Measurements from ENCODE around the gene SLC39A2. TPM values are rescaled to one million over a fixed set of nuclear protein-coding genes. Genes with fewer than 3 reads are reported as not detected.

SLC39A2 gene
- total and polyA plus RNA-seq, 9 of the 15 experiments (the other 6 are each of a cell fraction or from before 2014, with no cell fraction given): 0.06 to 0.09 TPM; not detected in 7

DNA sequence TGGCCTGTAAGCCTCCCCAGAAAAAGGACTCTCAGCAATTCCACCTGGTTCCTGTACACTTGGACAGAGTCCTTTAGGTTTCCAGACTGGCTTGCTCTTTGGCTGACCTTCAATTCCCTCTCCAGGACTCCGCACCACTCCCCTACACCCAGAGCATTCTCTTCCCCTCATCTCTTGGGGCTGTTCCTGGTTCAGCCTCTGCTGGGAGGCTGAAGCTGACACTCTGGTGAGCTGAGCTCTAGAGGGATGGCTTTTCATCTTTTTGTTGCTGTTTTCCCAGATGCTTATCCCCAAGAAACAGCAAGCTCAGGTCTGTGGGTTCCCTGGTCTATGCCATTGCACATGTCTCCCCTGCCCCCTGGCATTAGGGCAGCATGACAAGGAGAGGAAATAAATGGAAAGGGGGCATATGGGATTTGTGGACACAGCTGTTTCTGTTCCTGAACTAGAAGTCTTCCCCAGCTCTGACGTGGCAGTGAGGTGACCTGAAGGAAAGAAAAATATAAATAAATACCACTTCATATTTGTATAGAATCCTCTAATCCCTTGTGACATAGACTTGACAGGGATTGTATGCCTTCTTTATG is 44.4 kb downstream of the SLC39A2 start (continued):
- TF ChIP-seq, protein P1, sequence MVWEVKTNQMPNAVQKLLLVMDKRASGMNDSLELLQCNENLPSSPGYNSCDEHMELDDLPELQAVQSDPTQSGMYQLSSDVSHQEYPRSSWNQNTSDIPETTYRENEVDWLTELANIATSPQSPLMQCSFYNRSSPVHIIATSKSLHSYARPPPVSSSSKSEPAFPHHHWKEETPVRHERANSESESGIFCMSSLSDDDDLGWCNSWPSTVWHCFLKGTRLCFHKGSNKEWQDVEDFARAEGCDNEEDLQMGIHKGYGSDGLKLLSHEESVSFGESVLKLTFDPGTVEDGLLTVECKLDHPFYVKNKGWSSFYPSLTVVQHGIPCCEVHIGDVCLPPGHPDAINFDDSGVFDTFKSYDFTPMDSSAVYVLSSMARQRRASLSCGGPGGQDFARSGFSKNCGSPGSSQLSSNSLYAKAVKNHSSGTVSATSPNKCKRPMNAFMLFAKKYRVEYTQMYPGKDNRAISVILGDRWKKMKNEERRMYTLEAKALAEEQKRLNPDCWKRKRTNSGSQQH (CRISPR knock-in tag; IDR thresholded peaks at IDR 0.05): no peak
- no peak for TF ChIP-seq STAT5A (IDR thresholded peaks at IDR 0.05; ENCODE audit: borderline replicate concordance, low read length)
- no peak for TF ChIP-seq RBBP5 (IDR thresholded peaks at IDR 0.05; ENCODE audit: borderline replicate concordance, insufficient read depth, low read length, poor library complexity, severe bottlenecking)
- TF ChIP-seq, protein P2, sequence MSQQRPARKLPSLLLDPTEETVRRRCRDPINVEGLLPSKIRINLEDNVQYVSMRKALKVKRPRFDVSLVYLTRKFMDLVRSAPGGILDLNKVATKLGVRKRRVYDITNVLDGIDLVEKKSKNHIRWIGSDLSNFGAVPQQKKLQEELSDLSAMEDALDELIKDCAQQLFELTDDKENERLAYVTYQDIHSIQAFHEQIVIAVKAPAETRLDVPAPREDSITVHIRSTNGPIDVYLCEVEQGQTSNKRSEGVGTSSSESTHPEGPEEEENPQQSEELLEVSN (IDR thresholded peaks at IDR 0.05; ENCODE audit: borderline replicate concordance in 1 of 2, extremely low read depth in 1 of 2, insufficient read depth in 1 of 2, insufficient read length in 1 of 2, low read depth in 1 of 2, low read length in 1 of 2, poor library complexity in 1 of 2, severe bottlenecking in 1 of 2): no peak
- TF ChIP-seq ZC3H4 (CRISPR knock-in tag; IDR thresholded peaks at IDR 0.05; ENCODE audit: borderline replicate concordance): no peak
- TF ChIP-seq IFI16 (CRISPR knock-in tag; IDR thresholded peaks at IDR 0.05): no peak
- no peak for TF ChIP-seq IRF2 (CRISPR knock-in tag; IDR thresholded peaks at IDR 0.05)
- TF ChIP-seq, protein P3, sequence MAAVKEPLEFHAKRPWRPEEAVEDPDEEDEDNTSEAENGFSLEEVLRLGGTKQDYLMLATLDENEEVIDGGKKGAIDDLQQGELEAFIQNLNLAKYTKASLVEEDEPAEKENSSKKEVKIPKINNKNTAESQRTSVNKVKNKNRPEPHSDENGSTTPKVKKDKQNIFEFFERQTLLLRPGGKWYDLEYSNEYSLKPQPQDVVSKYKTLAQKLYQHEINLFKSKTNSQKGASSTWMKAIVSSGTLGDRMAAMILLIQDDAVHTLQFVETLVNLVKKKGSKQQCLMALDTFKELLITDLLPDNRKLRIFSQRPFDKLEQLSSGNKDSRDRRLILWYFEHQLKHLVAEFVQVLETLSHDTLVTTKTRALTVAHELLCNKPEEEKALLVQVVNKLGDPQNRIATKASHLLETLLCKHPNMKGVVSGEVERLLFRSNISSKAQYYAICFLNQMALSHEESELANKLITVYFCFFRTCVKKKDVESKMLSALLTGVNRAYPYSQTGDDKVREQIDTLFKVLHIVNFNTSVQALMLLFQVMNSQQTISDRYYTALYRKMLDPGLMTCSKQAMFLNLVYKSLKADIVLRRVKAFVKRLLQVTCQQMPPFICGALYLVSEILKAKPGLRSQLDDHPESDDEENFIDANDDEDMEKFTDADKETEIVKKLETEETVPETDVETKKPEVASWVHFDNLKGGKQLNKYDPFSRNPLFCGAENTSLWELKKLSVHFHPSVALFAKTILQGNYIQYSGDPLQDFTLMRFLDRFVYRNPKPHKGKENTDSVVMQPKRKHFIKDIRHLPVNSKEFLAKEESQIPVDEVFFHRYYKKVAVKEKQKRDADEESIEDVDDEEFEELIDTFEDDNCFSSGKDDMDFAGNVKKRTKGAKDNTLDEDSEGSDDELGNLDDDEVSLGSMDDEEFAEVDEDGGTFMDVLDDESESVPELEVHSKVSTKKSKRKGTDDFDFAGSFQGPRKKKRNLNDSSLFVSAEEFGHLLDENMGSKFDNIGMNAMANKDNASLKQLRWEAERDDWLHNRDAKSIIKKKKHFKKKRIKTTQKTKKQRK (IDR thresholded peaks at IDR 0.05; ENCODE audit: borderline replicate concordance, low read depth, low read length): no peak
- TF ChIP-seq NONO (IDR thresholded peaks at IDR 0.05; ENCODE audit: low read depth in 2 of 2, low read length in 1 of 2): no peak

Measured in K562 (cell line).